NCI-H2107 (cell line): ENCODE data around the gene MVD.
"Not testable (repeated sequence)": the region's sequence is repeated elsewhere in the genome, so short reads cannot be mapped to it uniquely, and the experiment has no call there.

Experiments used
- DNase-seq: peaks from one replicate; lab custom pipeline; 2025; lab: John Stamatoyannopoulos, UW

The MVD gene

DNA sequence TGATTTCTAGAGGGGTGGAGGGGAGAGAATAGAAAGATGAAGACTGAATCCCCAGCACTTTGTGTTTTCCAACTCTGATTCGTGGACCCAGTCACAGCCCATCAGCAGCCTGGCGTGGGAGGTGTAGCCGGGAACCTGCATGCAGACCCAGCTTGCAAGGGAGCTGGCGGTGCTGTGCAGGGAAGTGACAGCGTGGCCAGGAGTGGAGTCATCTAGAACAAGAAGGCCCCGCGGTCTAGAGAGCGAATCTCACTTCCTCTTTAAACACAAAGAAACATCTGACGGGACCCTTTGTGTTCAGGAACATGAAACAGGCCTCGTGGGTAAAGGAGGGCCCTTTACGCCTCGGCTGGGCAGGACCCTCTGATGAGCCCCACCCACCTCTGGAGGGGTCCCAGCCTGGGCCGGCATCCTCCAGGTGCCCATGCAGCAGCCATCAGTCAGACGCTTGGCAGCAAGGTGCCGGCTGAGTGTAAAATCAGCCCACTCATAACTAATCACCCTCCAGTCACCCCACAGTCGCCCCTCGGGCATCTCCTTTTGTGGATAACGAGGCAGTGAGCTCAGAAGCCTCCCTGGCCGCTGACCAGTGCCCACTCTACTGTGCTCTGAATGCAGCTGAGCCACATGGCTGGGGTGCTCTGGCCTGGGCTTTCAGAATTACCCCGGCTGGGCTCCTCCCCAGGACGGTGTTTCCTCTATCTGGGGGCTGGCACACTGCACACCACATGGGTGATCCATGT lies 19.0 kb upstream of the MVD start:
- no peak for DNase-seq

DNA sequence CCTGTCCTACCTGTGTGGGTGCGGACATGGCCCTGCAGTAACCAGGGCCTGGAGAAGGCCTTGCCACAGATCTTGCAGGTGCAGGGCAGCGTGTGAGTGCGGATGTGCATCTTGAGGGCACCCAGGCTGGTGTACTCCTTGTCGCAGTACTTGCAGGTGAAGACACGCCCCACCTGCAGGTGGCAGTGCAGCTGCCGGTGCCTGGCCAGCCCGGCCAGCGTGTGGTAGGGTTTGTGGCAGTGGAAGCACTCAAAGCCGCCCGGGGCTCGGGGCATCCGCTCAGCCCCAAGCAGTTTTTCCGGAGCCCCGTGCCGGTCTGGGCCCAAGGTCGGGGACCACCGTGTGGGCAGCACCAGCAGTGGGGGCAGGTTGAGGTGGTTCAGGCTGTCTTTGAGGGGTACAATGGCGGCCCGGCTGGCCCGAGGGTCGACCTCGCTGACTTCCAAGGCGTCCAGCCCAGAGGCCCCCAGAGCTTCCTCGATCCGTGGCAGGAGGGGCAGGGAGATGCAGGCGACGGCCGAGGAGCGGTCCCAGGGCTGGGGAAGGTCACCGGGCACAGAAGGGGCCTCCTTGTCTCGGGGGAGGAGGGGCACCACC lies 18.3 kb upstream of the MVD start:
- DNase-seq, result peak; percentile 26

DNA sequence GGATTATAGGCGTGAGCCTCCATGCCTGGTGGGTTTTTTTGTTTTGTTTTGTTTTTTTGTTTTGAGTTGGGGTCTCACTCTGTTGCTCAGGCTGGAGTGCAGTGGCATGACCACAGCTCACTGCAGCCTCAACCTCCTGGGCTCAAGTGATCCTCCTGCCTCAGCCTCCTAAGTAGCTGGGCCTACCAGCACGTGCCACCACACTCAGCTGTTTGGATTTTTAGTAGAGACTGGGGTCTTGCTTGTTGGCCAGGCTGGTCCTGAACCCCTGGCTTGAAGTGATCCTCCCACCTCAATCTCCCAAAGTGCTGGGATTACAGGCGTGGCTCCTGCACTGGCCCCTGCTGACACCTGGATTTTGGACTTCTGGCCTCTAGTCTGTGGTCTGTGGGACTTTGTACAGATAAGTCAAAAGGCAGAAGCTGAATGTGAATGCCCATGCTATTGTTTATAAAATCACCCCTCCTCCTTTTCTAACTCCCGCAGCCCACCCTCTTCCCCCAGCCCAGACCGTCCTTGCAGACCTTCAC lies 17.7 kb upstream of the MVD start:
- DNase-seq, result no peak

DNA sequence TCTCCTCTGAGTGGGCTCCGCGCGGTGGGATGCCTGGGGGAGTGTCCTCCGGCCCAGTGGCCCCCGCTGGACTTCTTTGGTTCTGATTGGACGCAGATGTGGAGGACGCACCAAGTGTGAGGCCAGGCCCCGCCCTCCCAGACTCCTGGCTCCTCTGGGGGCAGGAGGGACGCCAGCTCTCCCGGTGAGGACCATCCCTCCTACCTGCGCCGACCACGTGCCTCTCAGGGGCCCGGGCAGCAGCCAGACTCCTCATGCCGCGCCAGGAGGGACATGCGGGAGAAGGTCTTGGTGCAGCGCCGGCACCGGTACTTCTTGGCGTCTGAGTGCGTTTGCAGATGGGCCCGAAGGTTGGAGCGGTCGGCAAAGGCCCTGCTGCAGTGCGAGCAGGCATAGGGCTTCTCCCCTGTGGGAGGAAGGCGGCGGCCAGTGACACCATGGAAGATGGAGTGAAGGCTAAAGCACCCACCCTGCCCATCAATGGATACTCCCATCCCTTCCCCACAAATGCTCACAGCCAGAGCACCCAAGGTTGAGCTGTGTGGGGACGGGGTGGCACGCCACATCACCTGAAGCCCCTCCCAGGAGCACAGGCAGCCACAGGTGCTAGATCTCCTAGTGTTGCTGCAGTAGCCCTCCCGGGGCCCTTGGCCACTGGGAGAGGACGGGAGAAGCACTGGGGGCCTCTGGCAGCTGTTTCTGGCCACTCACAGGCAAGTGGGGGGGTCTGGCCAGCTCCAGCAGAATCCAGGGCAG lies 15.5 kb upstream of the MVD start:
- DNase-seq, result no peak

DNA sequence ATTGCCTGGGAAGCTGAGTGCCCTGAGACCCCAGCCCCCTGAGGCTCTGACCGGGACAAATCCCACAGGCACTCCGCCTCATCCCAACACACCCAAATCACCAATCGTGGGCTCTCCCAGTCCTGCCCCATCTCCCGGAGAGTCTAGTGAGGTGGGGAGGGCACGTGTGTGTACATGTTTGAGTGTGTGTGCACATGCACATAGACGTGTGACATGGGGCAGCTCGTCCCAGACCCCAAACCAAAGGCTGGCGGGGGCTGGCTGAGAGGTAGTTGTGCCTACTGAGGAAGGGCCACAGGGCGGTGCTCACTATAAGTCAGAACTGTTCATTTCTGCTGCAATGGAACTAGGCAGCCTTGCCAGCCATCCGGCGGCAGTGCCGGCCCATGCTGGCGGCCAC lies 14.8 kb upstream of the MVD start:
- no peak for DNase-seq

DNA sequence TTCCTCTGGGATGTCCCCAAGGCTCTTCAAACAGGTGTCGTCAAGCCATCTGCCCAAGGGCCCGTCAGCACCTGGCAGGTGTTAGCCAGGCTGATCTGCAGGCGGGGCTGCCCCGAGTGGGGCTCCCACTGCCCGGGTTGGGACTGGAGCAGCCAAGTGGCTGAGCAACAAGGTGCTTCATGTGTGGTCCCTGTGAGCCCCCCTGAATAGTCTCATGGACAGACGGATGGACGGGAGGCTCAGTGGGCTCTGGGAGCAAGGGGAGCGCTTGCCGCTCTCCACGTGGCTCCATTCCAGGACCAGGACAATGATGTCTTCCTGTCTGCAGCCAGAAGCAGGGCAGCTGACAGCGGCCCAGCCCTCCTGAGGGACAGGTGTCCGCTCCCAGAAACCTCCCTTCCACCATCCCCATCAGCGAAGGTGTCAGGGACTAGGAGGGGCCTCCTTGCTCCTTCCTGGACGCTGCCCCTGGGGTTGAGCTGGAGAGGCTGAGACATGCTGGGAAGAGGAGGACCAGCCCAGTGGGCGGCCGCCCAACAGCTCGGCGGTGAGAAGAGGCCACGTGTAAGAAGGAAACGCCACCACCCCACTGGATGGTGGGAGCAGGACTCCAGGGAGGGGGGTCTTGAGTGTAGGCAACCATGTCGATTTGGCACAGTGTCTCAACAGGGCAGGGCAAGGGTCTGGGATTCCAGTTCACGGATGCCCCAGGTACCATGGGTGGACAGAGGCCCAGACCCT lies 13.8 kb upstream of the MVD start:
- DNase-seq, result no peak

DNA sequence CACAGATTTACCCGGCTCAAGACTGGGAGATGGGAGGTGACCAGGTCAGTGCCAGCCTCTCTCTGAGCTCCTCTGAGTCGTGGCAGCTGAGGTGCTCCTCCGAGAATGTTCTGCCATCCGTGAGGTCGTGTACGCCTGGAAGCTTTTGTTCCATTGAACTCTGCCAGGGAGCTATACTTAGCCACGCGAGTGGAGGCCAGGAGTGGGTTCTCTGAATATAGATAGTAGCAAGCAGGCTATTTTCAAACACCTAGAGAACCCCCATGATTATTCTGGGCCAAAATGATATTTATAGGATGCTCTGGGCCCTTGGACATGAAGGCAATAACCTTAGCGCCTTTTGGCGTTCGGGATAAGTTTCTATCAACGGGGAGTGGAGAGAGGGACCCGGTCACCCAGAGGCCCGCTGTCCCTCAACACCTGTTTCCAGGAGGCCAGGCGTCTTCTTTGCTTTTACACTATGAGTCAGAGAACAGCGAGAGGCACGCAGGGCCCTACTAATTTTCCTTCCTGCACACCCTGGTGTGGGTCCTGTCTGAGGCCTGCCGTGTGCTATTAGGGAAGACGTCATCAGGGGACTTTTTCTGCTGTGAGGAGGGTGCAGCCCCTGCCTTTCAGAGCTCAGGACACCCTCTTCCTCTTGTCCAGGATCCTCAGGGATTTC lies 11.0 kb upstream of the MVD start:
- DNase-seq, result no peak

DNA sequence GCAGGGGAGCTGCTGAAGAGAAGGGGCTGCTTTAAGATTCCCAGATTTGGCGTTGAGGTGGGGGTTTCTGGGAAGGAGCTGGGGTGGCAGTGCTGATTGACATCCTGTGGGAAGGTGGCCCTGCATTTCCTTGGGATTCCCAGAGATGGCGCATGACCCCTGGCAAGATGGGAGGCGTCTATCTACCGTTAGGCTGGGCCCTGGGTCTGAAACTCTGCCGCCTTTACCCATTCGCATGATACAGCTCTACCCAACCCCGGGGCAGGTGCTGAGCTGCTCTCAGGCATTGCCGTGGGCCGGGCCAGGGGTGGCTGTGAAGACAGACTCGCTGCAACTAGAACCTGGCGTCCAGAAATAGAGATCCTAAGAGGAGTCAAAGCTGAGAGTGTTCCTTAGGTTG lies 9.9 kb upstream of the MVD start:
- no peak for DNase-seq

DNA sequence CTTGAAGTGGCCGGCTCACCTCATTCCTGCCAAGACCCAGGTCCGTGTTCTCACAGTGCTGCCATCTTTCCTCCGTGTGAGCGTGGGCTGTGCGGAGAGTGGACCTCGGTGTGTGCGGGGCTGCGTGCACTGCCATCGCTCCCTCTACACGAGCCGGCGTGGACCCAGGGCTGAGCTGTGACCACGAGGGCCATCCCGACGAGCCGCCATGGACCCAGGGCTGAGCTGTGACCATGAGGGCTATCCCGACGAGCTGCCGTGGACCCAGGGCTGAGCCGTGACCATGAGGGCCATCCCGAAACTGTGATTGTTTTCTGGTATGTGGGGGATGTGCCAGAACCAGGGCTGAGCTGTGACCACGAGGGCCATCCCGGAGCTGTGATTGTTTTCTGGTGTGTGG lies 8.9 kb upstream of the MVD start:
- no peak for DNase-seq

DNA sequence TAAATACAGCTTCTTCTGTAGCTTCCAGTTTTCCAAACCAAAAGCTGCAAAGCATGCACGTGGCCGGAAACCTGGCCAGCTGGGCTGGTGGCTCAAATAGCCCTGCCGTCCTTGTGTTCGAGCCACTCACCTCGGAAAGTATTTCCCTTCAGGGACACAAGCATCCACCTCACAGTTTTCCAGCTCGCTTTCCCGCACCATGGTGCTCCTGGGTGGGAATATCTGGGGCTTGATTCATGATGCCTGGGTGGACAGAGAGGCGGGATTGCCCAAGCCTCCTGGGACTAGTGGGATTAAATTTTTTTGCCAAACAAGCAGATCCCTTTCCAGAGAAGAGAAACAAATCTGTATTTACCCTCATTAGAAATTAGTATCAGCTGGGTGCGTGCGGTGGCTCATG lies 7.1 kb upstream of the MVD start:
- no peak for DNase-seq

DNA sequence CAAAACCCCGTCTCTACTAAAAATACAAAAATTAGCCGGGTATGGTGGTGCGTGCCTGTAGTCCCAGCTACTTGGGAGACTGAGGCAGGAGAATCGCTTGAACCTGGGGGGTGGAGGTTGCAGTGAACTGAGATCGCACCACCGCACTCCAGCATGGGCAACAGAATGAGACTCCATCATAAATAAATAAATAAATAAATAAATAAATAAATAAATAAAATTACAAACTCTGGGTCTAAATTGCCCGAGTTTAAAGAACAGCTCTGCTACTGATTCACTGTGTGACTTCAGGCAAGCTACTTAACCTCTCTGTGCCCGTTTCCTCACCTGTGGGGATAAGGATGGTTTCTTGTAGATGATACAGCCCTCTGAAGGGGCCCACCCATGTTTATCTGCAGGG lies 6.6 kb upstream of the MVD start:
- DNase-seq, result not testable (repeated sequence)

DNA sequence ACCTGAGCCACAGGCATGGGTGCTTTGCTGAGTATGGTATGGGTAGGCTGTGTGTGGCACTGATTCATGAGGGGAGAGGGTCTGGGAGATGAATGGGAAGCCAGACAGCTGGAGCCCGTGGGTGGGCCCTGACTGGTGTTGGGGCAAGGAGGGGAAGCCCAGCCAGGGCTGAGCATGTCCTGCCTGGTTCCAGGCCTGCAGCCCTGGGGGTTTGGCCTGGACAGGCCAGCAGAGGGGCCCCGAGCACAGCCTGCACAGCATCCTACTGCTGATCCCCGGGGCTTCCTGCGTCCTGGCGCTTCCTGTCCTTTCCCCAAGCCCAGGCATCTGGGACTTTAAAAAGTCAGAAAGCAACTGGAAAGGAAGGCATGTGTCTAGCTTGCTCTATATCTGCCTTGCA lies 4.6 kb upstream of the MVD start:
- DNase-seq, result no peak

DNA sequence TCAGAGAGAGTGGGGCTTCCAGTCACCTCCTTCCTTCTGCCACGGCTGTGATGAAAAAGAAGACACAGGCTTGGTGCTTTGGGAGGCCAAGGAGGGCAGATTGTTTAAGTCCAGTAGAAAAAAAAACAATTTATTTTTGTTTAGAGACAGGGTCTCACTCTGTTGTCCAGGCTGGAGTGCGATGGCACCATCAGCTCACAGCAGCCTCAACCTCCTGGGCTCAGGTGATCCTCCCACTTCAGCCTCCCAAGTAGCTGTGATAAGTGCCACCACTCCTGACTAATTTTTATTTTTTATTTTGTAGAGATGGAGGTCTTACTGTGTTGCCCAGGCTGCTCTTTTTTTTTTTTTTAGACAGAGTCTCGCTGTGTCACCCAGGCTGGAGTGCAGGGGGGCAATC lies 2.7 kb upstream of the MVD start:
- no peak for DNase-seq

DNA sequence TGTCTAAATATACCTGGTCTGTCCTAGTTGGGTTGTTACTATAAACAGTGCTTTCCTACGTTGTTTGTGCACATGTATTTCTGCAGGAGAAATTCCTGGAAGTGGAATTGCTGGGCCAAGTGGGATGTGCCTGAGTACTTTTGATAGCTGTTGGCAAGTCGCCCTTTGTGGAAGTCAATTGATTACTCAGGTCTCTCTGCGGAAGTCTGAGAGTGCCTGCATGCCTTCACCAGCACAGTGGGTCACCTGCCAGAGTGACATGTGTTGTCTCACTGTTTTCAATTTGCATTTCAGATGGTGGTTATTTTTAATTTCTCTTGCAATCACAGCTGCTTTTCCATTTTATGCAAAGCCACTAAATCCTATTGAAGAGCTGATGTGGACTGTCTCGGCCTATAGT lies 2.3 kb upstream of the MVD start:
- DNase-seq, result no peak

DNA sequence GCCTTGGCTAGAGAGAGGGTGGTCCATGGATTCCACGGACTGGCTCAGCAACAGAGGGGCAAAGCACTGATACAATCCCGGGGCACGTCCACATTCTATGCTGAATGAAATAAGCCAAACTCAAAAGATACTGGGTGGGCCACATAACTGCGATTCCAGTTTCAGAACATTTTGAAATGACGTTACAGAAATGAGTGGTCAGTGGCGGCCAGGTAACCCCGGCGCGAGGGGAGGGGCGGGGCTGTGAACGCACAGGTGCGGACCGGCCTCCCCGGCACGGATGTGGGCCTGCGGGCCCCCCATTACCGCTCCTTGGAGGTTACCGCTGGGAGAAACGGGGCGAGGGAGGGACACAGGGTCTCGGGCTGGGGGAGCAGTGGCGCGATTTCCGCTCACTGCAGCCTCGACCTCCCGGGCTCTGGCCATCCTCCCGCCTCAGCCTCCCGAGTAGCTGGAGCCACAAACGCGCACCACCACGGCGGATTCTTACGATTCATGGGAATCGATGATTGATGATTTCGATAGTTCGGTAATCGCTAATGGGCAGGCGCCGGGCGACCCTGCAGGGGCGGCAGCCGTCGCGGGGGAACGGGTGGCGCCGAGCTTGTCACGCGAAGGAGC lies 559 bp downstream of the MVD start:
- DNase-seq, result no peak

DNA sequence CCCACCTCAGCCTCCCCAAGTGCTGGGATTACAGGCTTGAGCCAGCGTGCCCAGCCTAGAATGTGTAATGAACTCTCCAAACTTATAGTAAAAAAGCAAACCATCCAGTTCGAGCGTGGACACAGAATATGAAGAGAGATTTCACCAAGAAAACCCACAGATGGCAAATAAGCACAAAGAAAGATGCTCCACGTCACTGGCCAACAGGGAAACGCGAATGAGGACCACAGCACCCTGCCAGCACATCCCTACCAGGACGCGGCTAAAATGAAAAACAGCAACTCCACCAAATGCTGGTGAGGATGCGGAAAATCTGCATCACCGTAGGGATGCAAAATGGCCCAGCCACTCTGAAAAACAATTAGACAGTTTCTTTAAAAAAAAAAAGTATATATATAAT lies 1.4 kb downstream of the MVD start:
- DNase-seq, result no peak

DNA sequence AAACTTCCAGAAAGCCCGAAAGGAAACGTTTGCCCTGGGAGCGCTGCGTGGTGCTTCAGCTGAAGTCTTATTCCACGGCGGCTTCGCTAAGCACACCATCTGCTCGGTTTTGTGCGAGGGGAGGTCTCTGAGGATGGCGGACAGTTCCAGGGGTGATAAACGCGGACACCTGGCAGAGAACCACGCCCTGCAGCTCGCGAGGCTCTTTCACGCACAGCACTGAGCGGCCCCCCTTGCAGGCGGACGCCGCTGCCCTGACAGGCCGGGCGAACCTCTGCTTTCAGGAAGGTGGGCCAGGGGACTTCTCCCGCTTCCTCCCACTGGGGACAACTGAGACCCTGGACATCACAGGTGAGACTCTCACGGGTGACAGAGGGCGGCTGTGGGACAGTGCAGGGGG lies 3.7 kb downstream of the MVD start:
- DNase-seq, result no peak

DNA sequence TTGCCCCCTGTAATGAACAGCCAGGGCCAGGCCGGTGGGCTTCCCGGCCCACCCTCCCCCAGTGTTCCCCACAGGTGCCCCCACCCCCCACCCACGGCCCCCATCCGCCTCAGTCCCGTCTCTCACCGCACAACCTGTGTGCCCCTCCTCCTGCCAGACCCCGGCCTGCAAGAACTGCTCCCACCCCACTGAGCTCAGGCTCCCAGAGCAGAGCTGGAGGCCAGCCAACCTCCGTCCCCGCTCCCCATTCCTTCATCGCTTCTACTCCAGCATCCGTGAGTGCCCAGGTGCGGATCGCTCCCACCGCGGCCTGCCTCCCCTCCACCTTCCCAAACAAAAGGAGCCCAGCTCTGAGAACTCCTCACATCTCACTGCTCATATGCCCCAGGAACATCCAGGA lies 4.2 kb downstream of the MVD start:
- no peak for DNase-seq

DNA sequence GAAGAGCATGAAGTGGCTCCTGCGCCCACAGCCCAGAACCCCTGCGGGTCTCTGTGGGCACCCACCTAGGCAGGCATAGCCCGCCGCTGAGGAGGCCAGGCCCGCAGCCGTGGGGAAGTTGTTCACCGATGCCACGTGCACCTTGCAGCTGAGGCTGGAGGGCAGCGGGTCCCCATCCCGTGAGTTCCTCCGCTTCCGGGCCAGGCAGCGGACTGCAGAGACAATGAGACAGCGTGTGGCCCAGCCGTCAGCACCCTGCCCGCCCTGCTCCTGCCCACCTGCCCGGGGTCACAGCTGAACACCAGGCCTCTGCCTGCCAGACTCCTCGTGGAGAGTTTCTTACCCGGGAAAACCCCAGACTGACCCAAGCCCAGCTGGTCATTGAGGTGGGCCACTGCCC lies 5.5 kb downstream of the MVD start:
- no peak for DNase-seq

DNA sequence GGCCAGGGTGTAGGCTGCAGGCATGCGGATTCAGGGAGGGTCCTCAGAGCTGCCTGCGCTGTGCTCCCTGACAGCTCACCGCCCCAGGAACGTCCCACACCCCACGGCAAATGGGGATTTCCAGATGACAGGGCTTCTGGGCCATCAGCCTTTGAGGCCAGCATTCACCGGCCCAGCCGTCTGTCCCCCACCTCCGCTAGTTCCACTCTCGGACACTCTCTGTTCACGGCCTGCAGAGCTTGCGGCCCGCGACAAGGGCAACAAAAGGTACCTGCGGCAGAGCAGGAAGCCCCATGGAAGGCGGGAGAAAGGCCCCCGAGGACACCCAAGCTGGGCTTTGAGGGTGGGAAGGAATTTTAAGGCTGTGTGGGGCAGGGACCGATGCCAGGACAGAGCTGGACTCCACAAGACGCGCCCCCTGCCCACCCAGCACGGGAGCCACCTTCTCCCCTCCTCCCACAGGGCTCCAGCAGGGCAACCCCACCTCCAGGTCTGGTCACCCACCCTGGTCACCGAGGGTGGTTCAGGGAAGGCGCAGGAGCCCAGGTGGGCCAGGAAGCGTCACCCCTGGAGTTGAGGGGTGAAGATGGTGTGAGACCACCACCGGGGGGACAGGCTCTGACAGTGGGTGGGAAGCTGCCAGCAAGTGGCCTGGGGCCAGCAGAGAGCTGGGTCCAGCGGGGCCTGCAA lies 6.5 kb downstream of the MVD start:
- no peak for DNase-seq

DNA sequence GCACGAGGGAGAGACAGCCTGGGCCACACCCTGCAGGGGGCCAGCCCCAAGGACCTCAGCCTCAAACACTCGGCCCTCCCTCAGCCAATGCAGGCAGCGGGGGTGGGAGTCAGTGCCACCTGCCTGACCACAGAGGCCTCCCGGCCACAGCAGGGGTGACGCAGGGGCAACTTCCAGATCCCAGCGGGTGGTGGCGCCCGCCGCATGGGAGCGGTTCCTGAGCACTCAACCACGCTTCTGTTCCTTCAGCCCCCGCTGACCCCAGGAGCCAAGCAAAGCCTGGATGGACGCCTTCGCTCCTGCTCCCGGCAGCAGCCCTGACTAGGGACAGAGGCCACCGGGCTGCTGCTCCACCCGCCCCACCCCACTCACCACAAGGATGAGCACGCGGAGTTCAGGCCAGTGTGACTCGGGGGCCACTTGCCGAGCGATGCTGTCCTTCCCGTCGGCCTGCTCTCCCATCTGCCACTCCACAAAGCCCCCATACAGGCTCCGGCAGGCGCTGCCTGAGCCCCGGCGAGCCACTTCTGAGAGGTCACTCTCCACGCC lies 7.1 kb downstream of the MVD start:
- DNase-seq, result no peak
